HG03135 (cell line): ENCODE measurements around the gene ACSS1.

ENCODE experiments used
- ATAC-seq: cut with Tn5 transposase; IDR thresholded peaks from one replicate; pipeline ENCODE4 v1.9.1; 2021; ENCODE audit warnings: mild to moderate bottlenecking, moderate library complexity; ENCODE audit not compliant: unreplicated experiment

ACSS1 gene

GRCh38 chr20:25033265-25033923 is 24.5 kb downstream of the ACSS1 start:
- no peak for ATAC-seq

DNA sequence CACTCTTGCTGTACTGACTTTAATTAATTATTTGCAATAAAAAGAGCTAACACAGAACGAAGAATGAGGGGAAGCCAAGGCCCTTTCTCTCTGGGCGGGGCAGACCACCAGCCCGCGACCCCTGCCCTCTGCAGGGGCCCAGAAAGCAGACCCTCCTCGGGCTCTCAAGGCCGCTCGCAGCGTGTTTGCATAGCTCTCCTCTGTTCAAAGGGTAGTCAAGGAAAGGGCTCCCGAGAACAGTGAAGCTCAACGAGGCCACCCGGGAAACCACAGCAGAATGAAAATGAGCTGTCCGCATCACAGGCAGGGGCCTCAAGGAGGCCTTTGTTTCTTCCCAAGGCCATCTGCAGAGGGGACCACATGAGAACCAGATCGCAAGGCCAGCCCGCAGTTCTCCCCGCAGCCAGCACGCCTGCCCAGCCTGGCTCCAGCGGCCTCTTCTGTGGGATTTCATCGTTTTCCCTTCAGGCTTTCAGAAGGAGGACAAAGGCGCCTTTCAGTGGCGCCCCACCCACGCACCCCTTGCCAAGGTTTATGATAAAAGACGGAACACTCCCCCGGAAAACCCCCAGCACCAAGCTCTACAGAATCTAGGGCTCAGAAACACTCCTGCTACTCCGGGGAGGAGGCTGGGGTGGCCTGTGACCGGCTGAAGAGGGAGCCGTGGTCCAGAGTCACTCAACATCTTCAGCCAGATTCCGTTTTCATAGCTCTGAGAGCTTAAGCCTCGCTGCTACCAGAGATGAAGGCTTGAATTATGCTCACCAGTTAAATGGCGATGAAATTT is 25.3 kb downstream of the ACSS1 start:
- ATAC-seq: no peak

DNA sequence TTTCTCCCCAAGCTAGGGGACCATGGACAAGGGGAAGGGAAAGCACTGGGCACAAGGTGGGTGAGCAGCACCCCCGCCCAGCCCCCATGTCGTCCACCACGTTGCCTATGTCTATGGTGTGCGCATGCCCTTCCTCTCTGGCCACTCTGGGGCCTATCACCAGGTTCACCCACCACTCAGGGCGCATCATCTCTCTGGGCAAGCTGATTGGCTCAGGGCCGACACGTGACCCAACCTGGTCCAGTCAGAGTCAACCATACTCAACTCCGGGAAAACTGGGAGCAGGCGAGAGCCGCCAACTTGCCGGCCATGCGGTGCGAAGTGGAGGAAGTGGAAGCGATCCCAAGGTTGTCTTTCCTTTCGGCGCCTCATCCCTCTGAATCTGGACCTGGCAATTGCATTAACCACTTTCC is 25.9 kb downstream of the ACSS1 start:
- no peak for ATAC-seq

GRCh38 chr20:25031241-25031640 is 26.7 kb downstream of the ACSS1 start:
- ATAC-seq: no peak

- ATAC-seq: no peak
Measured at GRCh38 chr20:25030649-25031207, 27.2 kb downstream of the ACSS1 start.

GRCh38 chr20:25030007-25030648 is 27.8 kb downstream of the ACSS1 start:
- no peak for ATAC-seq

DNA sequence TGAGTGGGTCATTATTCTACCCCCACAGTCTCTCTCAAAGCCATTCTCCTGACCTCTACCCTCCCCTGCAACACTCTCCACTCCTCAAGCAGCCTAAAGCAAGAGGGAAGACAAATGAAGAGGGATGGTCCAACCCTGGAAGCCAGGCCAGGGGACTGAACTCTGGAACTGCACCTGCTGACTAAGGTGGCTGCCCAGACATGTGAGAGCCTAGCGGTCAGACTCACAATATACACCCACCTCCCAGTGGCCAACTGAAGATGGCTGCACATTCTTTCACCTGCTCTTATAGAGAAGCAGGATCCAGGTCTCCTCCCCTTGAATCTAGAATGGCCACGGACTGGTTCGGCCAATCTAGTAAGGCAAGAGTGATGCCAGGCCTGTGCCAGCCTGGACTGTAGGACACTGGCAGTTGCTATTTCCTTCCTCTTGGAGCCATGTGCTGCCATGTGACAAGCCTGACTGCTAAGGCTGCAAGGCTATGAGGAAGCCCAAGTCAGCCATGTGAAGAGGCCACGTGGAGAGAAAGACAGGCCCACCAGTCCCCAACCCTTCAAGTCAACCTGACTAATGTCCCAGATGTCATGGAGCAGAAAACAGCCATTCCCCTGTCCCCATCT is 31.8 kb downstream of the ACSS1 start:
- ATAC-seq: no peak

DNA sequence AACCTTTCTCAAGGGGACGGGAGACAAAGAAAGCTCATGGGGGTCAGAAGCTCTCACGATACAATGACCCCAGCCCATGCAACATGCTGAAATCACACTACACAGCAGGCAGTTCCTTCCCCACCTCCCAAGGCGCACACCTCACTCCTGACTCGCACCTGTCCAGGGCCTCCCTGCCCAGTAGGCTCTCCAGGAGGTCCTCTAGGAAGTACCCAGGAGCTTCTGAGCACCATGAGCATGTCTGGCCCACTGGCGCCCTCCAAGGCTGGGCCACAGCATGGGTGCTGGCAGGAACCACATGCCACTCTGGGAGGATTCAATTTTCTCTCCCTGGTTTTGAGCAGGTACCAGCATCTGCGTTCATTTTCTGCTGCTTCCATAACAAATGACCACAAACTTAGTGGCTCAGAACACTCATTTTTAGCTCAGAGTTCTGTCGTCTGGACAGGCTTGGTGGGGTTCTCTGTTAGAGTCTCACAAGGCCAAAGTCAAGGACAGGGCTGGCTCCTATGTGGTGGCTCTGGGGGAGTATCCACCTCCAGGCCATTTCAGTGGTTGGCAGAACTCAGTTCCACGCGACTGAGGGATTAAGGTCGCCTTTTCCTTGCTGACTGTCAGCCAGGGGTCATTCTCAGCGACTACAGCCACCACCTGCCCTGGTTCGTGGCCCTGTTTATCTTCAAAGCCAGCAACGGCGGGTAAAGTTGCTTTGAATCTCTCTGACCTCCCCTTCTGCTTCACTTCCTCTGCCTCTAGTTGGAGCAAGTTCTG is 32.7 kb downstream of the ACSS1 start:
- no peak for ATAC-seq

- ATAC-seq: no peak
Measured at GRCh38 chr20:25024171-25024570, 33.8 kb downstream of the ACSS1 start.

GRCh38 chr20:25023356-25023755 is 34.6 kb downstream of the ACSS1 start:
- ATAC-seq: no peak

DNA sequence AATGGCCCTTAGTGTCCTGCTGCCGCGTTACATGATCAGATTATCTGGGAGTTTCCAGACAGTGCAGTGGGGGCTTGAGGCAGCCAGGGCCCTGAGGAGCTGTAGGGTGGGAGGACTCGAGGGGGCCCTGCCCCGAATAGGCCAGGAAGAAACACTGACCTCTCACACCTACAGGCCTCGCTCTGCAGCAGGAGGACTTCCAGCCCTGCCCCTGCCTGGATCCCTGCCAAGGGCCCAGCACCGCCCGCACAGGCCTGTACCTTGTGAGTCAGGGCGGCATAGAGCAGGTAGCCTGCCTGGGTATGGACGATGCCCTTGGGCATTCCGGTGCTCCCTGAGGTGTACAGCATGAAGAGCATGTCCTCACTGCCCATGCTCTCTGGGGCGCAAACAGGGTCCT is 35.3 kb downstream of the ACSS1 start:
- no peak for ATAC-seq

DNA sequence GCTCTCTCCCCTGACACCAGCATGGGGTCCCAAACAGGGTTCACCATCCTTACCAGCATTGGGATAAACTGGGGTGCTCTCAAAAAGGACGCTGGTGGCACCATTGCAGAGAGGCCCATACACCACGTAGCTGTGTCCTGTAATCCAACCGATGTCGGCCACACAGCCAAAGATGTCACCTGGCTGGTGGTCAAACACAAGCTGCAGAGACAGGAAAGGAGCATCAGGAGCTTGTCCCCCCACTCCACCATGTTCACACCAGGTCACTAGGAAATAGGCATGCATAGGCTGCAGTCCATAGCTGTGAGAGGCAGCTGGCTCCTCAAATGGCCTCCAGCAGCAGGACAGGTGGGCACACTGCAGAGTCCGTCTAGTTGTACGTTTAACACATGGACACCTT is 36.6 kb downstream of the ACSS1 start:
- ATAC-seq: no peak

GRCh38 chr20:25020901-25021301 is 37.0 kb downstream of the ACSS1 start:
- ATAC-seq: no peak

DNA sequence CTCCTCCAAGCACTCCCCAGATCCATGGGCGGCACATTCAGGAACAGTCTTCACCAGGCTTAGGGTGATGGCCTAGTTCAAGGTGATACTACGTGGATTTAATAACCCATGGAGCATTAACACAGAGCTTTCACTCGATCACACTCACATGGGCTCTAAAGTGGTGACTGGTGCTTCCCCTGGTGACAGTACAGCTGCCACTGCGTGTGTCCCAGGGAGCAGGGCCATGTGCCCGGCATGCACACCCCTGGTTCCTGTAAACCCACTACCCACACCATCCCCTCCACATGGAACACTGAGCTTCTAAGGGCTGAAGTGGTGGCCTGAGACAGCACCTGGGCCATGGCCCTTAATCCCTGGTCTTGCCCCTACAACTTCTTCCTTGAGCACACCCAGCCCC is 37.6 kb downstream of the ACSS1 start:
- no peak for ATAC-seq

- ATAC-seq: no peak
Measured at GRCh38 chr20:25019381-25020155, 38.4 kb downstream of the ACSS1 start.

GRCh38 chr20:25018841-25019240 is 39.1 kb downstream of the ACSS1 start:
- ATAC-seq: no peak

DNA sequence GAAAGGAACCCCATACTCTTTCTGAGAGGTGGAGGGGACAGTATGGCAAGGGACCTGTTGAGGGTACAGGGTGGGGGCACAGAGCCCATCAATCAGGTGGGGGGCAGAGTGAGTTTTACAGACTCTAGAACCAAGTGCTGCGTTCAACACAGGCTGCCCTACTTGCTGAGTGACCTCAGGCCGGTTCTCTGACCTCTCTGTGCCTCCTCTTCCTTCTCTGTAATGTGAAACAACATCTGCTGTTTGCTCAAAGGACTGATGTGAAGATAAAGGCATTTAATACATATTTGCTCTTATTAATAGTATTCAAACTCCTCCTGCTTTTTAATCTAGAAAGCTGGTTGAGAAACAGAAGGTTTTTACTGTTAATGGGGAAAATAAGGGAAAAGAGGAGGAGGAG is 39.5 kb downstream of the ACSS1 start:
- no peak for ATAC-seq

GRCh38 chr20:25017257-25017803 is 40.6 kb downstream of the ACSS1 start:
- ATAC-seq: no peak

- ATAC-seq: no peak
Measured at GRCh38 chr20:25016471-25016870, 41.5 kb downstream of the ACSS1 start.

- ATAC-seq: no peak
Measured at GRCh38 chr20:25015986-25016385, 42.0 kb downstream of the ACSS1 start.
